ENCODE measurements around the gene ZCCHC14. TPM values are rescaled to one million over a fixed set of nuclear protein-coding genes. Genes with fewer than 3 reads are reported as not detected.

ZCCHC14 gene
- 2.9 and 3.0 TPM in 2 replicates for total RNA-seq

GRCh38 chr16:87492721-87493607 lies at the start of gene ZCCHC14:
TSS of gene ZCCHC14 (minus strand) at chr16:87493024. CDS start at chr16:87492238, 786 bp downstream.

GRCh38 chr16:87391950-87392820 lies 100.6 kb downstream of the ZCCHC14 start, which contains the start of gene MAP1LC3B:
TSS of gene MAP1LC3B (plus strand) at chr16:87392336. CDS start at chr16:87392428, 92 bp downstream.

GRCh38 chr16:87383505-87384161 lies 109.2 kb downstream of the ZCCHC14 start, which contains the start of gene FBXO31:
TSS of gene FBXO31 (minus strand) at chr16:87383776. CDS start at chr16:87383744, 32 bp downstream.

Other genes starting within 250 kb of the ZCCHC14 start
- 2.9 and 3.9 TPM in 2 replicates for gene C16orf95, start 175.6 kb downstream of the ZCCHC14 start, total RNA-seq
- 17.3 and 18.6 TPM in 2 replicates for gene FBXO31, start 109.2 kb downstream of the ZCCHC14 start, total RNA-seq
- gene MAP1LC3B, start 100.7 kb downstream of the ZCCHC14 start, total RNA-seq, result 23.8 and 33.6 TPM in 2 replicates
- not detected in 2 replicates for gene JPH3, start 109.5 kb upstream of the ZCCHC14 start, total RNA-seq